ENCODE data around the gene RAMAC.
A peak's percentile ranks its signal among the peaks of the same experiment; 100 is the strongest.
"Not testable (repeated sequence)": the region's sequence is repeated elsewhere in the genome, so short reads cannot be mapped to it uniquely, and the experiment has no call there.

The RAMAC gene

DNA sequence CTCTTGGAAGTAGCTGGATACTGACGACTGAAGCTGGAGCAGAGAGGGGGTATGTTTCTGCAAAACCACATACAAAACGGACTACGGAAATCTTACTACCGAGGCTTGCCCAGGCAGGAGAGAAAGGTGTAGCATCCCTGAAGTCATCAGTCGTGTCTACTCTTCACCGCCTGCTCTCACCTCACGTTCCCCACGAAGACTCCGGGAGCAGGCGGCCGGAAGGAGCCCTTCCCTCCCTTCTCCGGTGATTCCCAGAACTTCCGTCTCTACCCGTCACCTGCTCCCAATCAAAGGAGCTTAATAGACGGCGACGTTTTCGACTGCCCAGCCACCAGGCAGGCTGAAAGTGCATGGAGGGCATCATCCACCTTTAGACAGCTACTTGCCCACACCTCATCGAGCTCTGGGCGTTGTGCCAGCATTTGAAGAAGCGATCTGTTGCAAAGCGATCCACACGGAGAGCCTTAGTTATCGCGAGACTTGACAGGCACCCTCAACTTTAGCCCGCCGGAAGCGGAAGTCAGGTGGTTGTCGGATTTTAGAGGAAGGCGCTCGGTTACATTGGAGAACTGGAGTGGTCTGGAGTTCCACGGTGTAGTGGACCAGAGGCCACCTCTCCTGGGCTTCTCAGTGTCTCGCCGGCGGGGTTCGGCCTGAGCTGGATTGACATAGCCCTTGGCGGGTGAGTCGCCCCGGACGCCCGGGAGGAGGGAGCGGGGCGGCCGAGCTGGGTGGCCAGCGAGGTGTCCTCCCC is at the start of gene RAMAC:
Gene RAMAC (plus strand): TSS at position 523 of the 754 bp plus-strand sequence. CDS start 2,809 bp downstream, outside the sequence.
- peak; percentile 86 to 90 for DNase-seq

DNA sequence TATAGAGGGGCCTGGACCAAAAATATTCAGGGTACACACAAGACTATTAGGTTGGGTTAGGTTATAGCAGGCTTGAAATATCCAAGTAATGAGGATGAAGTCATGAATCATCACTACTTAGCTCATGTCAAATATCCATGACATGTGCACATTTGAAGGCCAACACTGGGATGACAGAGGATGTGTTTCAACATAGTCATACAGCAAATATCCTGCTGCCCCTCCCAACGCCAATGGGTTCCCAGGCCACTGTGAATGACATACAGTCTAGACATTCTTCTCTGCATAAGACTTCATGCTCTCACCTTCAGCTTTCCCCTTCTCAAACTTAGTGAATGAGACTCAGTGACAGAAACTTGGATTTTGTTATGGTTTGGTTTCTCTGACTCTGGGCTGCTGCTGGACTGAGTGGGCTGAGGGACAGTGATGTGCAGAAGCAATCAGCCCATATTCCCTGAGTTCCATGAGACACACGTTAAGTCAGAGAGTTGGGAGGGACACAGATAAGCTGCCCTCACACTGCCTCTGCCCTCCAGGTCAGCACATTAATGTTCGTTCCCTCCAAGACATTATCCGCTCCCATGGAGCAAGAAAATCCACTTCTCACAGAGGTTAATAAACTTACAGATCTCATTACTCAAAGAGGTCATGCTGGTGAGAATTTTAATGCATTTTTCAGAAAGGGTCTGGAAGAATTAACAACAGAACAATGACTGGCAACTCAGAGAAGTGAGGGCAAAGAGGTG is 48.9 kb upstream of the RAMAC start:
- no peak for DNase-seq

DNA sequence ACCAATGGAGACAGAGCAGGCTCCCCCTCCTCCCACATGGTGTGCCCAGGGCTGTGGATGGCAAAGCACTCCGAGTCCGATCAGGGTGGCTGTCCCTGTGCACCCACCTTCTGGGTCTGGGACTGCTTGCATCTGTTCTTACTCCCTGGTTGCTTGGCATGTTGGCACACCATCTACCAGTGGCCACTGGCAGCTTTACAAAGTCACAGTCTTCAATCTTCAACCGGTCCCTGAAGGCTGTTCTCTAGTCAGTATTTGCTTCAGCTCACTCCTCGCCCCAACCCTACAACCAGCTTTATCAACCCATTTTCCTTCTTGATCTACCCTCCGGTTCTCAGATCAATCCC is 48.3 kb upstream of the RAMAC start:
- DNase-seq, result no peak

DNA sequence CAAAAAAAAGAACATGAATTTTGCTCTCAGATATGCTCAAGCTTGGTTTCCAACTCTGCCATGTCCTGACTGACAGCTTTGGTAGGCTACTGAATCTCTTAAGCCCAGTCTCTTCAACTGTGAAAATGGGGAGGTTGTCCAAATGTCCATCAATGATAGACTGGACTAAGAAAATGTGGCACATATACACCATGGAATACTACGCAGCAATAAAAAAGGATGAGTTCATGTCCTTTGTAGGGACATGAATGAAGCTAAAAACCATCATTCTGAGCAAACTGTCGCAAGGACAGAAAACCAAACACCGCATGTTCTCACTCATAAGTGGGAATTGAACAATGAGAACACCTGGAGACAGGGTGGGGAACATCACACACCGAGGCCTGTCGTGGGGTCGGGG is 46.3 kb upstream of the RAMAC start:
- not testable (repeated sequence) for DNase-seq

DNA sequence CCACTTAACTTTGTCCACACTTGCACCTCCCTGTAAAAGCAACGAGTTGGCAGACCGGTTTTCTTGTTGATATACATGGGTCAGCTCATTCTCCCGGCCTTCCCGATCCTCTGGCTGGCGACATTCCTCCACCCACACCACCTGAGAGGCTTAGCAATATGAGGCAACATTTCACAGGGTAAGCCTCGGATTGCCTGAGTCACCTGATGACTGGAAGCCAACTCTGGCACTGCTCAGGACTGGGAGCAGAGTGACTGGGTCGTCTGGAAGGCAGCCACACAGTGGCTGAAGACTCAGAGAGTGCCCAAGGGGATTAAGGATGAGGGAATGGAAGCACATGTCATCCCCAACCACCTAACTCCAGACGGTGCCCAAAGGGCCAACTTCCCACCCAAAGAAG is 43.3 kb upstream of the RAMAC start:
- no peak for DNase-seq

DNA sequence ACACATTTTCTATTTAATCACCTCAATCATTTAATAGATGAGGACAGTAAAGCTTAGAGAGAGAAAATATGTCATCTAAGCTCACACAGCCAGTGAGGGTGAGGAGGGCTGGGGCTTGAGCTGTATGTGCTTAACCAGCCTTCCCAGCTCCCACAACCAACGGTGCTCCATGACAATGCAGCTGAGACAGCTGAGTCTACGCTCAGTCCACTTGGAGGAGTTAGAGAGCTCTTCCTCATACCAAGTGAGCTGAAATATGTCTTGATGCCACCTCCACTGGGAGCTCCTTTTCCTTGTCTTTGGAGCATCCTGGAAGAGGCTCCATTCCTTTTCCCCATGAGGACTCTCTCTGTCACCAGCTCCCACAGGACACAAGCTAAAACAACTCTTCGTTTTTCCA is 42.8 kb upstream of the RAMAC start:
- DNase-seq, result no peak

DNA sequence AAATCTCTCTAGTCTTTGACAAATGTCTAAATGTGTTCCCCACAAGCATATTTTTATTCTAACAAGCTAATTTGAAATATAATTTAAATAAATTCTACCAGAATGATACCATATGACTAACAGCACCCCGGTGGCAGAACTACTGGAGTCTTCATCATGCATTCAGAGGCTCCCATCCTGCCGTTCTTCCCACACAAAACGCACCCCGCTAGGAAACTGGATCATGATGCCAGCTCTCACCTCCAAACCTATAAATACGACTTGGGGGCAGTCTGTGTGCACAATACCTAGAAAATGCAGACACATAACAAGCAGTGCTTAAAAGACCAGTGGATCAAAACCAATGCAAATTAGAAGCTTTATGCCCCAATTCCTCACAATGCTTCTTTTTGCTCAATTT is 42.0 kb upstream of the RAMAC start:
- no peak for DNase-seq

DNA sequence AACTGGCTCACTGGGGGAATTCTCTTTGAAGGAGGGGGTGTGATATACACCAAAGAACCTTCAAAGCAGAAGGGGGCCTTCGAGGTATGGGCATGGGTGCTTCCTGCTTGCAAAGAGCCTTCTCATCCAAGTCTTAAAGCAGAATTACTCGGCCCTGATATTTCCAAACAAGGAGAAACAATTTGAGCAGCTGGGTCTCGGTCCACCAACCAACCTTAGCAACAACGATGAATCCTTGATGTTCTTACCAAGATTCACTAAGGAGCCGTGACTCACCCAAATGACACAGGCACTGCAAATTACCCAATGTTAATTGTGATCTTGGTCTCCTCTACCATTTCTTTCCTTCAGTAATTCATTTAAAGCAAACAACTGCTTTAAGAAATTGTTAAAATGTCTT is 41.2 kb upstream of the RAMAC start:
- no peak for DNase-seq

DNA sequence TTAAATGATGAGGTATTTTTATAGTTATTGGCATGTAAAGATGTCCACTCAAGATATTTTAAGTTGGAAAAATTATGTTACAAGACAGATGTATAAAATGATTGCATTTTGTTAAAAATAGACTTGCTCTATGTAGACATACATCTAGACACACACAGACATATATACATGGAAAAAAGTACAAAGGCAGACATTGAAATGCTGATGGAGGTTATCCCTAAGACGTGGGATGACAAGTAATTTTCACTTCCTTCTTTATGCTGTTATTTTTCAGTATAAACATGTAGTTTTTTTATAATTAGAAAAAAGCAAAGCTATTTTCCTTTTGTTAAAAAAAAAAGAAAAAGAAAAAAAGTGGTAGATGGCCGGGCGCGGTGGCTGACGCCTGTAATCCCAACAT is 40.7 kb upstream of the RAMAC start:
- no peak for DNase-seq

DNA sequence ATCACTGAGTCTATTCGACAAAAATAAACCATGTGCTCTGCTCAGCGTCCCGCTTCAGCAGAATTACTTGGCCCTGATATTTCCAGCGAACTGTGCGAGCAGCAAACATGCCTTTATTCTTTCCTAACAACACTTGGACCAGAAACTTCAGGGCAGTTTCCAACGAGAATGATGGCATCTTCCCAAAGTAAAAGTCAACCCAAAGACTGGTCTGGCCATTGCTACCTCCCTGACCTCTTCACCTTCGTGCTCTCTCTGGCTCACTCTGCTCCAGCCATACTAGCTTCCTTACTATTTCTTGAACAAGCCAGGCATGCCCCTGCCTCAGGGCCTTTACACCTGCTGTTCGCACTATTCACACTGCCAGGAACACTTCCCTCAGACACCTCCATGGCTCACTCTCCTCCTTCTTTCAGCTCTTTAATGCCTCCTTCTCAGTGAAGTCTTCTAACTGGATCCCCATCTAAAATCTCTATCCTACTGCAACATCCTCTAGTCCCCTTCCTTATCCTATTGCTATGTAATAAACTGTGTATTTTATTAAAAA is 39.8 kb upstream of the RAMAC start:
- no peak for DNase-seq

DNA sequence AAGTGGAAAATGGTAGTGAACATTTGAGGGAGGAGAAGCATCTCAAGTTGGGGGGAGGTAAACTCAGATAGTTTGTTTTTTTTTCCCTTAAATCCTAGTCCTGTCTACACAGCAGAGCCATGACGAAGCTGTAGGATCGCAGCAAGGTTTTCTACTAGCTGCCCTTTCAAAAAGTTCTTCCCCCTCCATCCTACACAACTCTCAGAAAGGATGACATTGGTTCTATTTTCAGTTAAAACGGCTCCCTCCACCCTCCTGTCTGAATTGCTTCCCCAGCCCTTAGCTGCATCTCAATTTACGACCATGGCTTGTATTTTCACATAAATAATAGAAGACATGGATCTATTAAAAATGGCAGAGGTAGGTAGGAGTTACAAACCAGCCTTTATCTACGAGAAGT is 35.7 kb upstream of the RAMAC start:
- DNase-seq, result no peak

DNA sequence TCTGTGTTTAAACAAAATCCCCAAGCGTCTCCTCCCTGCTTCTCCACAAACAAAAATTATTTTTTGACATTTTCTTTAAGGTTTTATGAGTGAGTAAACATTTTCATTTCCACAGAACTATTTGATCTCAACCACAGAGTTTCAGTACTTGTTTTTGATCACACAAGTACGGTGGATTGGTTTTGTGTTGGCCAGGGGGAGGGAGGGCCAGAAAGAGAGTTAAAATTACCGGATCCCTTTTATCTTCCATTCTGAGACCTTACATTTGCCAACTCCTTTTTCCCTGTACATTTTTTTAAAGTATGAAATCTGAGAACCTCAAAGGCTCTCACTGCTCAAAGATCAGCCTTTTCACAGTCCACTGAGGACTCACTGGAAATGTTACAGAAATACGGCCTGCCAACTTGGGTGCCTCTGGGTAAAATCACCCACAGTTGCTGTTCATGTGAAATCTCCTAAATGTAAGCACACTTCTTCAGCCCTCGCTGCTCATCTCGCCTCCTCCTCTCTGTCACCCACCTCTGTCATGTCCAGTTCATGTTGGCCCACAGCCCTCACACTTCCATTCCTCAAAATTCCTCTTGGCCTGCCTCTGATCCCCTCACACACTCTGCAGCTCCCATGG is 35.2 kb upstream of the RAMAC start:
- DNase-seq, result no peak

DNA sequence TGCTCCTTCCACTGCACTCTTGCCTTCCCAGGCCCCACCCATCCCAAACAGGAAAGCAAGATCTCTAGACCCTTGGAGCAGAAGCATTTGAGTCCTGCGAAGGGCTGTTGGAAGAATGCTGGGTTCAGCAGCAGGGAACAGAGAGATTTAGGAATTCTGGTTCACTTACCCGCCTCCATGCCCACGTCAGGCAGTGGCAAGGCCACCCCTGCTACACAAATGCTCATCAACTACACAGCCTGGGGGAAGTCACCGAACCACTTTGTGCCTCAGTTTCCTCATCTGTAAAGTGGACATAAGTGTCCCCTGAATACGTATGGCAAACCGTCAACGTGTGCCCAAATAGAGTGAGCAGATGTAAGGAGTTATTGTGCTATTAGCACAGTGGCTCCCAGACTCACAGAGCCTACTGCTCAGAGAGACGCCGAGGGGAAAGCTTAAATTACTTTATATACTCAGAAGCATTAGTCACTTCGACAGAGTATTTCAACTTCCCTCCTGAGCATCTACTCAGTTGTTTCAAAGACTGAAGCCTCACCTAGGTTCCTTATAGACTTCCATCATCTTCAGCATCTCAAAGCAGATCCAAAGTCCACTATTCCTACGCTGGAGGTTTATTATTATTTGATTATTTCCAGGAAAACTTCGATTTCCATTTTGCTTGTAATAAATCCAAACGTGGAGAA is 34.4 kb upstream of the RAMAC start:
- DNase-seq, result no peak

DNA sequence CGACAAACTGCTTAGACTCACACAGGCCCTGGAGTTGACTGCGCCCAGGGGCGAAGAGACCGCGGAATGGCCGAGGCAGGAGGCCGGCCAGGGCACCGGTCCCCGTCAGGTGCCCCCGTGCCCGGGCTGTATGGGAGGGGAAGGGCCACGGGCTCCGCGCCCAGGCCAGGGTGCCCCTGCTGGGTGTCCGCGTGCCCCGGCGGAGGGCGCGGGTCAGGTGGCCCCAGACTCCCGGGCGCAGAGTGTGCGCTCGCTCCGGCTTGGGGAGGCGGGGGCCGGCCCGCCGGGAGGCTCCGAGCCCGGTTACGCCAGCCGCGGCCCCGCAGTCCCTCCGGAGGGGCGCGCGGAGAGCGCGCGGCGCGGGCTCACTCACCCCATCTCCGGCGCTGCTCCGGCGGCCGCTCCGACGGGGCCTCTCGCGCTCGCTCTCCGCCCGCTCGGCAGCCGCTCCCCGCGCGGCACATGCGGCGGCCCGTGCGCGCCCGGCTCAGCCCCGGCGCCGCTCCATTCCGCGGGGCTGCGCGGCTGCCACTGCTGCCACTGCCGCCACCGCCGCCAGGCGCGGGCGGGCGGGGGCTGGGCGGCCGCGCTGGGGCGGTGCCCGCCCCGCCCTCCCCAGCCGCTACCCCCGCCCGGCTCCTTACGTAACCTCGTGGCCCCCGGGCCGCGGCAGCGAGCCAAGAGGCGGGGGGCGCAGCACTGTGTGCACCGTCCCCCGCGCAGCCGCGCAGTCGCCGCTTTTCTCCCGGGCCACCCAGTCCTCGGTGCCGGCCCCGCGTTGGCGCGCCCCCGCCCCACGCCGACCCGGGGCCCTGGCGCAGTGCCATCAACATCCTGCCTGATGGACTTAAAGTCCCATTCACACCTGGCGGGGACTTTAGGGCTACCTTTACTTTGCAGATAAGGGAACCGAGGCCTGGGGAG is 33.6 kb upstream of the RAMAC start, which contains the start of gene HOMER2:
Gene HOMER2 (minus strand): TSS at position 563 of the 924 bp plus-strand sequence. CDS start 185 bp downstream, at position 378.
- DNase-seq, result no peak

DNA sequence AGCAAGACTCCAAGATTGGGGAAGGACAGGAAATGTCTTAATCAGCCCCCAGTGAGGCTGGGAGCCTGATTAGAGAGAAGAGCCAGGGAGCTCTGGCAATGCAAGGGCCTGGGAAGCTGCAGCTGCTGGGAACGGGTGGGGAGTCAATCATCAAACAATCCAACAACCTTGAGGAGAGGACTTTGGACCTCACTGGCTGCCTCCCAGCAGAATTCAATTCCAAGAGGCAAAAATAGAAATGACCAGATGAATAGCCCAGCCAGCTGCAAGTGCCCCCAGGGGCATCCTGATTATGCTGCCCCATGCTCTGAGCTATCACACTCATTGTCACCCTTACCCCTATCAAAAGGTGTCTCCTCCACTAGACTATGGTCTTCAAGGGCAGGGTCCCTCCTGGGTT is 27.4 kb upstream of the RAMAC start:
- DNase-seq, result no peak

DNA sequence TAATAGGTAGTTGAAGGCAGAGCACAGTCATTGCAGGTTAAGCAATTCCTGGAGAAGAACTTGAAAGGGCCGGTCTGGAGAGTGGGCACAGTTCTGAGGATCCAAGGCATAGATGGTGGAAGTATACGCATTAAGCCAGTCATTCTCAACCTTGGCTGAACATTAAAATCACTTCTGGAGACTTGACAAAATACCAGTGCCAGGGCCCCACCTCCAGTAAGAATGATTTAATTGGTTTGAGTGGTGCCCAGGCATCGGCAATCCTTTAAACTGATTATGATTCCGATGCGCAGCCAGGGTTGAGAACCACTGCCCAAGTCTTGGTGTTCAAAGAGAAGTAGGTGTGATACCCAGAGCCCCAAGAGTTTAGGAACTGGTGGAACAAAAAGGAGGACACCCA is 26.6 kb upstream of the RAMAC start:
- DNase-seq, result no peak

DNA sequence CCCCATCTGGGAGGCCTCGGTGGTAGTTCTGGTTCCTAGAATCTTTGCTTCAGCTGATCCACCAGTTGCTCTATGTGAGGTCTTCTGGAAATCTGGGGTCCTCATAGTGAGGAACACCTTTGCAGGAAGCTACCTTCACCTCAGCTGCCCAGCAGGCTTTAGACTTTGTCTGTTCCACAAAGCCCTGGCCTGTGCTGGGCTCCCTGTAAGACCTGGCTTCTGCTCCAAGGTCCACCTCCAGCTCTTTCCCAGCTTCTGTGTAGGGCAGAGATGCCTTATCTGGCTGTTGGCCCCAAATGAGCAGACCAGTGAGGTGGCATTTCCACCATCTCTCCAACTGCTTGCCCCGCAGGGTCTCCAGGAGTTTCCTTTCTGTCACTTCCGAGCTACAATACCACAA is 25.2 kb upstream of the RAMAC start:
- DNase-seq, result no peak

DNA sequence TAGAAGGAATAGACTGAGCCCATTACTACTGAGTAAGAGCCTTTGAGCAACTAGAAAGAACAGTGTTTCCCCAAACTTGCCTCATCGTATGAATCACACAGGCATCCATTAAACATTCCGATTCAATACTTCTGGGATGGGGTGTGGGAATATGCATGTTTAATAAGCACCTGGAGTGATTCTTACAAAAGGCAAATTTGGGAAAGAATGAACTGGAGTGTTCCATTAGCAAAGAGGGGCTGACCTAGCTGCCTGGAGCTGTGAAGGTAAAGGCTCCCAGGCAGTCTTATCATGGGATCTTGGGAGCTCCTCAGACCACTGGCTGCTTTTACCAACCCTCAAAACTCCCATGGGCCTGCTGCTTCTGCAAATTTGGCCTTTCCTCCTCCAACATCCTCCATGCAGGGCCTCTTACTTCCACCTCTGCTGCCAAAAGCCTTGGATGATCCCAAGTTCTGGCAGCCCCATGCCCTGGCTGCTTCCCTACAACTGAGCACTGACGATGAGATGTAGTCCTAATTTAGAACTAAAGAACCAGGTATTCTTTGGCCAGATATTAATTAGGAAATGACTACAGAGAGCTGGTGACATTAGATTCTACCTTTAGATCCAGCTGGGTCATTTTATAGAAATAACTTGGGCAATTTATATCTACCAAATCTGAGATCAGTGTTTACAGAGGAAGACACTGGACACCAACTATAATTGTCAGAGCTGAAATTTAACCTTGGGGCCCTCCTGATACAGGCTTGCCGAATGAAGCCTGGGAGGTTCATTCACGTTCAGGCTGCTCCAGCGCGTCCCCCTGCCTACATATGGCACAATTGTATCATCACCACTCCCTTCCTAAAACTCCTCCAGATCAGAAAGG is 22.3 kb upstream of the RAMAC start:
- no peak for DNase-seq

DNA sequence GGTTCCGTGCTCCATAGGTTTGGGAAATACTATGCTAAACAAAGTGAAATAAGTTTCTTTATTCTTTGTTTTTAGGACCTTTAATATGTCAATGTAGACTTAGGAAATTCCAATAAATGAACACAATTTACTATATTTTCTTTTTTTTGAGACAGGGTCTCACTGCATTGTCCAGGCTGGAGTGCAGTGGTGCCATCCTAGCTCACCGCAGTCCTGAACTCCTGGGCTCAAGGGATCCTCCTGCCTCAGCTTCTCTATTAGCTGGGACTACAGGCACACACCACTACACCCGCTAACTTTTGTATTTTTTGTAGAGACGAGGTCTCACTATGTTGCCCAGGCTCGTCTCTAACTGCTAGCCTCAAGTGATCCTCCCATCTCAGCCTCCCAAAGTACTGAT is 21.1 kb upstream of the RAMAC start:
- no peak for DNase-seq

DNA sequence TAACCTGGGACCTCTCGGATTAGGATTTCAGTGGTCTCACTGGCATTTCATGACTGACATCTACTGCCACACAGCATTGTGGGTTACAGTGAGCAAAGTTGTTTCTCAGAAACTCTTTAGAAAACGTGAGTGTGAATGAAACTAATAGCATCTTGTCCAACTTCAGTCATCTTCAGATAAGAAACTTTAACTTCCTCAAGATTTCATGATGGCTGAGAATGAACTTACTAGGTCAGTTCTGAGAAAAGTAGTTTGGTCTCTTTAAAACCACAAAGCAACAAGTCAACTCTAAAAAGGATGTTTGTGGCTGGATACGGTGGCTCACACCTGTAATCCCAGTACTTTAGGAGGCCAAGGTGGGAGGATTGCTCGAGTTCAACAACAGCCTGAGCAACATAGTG is 19.3 kb upstream of the RAMAC start:
- no peak for DNase-seq

DNA sequence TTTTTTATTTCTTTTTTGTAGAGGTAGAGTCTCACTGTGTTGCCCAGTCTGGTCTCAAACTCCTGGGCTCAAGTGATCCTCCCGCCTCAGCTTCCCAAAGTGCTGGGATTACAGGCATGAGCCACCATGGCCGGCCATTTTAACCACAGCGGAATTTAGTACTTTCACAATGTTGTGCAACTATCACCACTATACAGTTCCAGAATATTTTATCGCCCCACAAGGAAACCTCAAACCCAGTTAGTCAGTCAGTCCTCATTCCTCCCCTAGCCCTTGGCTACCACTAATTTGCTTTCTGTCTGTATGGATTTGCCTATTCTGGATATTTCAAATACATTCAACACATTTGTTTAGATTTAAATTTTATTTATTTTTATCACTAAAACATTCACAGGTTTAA is 17.9 kb upstream of the RAMAC start:
- DNase-seq, result no peak

Data from hippocampal formation (tissue), 2 donors.